ENCODE measurements around the gene THAP4. TPM values are rescaled to one million over a fixed set of nuclear protein-coding genes. Genes with fewer than 3 reads are reported as not detected.

The THAP4 gene
- total RNA-seq, 3 donors from 2014 or later (not counting 1 experiment from before 2014, with no cell fraction given) = 19.8 to 29.2 (median 27.8) TPM

DNA sequence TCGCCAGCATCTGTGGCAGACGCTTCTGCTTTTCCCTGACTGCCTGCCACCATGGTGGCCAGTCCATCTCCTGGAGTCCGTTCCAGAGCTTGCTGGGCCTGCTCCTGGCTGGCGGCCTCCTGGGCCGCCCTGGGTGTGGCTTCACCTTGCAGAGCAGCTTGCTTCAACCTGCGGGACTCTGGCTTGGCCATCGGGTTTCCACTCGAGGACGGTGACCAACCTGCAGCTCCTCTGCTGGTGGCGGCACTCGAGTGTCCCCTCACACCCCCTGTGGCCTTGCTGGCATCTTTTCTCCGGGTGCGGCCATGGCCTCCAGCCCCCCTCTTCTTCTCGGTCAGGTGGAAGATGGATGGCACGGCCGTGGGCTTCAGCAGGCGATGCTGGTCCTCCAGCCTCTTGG, 3.4 kb downstream of the THAP4 start:
- Mint-ChIP-seq H3K4me1 (peaks cover 13 to 15% of the 10 kb centered on the region in 2 donors), H3K9me3 (no peaks in the 10 kb centered on the region), H3K27me3 (ENCODE audit: low read depth in 2 of 2) (no peaks in the 10 kb centered on the region), H3K27ac (no peak overlapping the region), H3K4me3 (no peak overlapping the region), H3K36me3 (no peaks in the 10 kb centered on the region)
- Histone ChIP-seq H3K4me1 (ENCODE audit: control insufficient read depth, insufficient read depth, low read length) (peaks cover 16% of the 10 kb centered on the region), H3K4me3 (ENCODE audit: low read length) (no peak overlapping the region), H3K9me3 (ENCODE audit: control insufficient read depth, insufficient read depth, low read length) (no peaks in the 10 kb centered on the region), H3K36me3 (ENCODE audit: control insufficient read depth, insufficient read depth, low read length) (peaks cover 16% of the 10 kb centered on the region), H3K27me3 (ENCODE audit: control insufficient read depth, insufficient read depth, low read length) (no peaks in the 10 kb centered on the region), H3K27ac (ENCODE audit: low read length) (no peak overlapping the region)
- DNase-seq (no peak), ATAC-seq (no peak)
- no peak for TF ChIP-seq CTCF (IDR thresholded peaks at IDR 0.05)
- 98% methylated on average over 17 of the region's 17 CpGs for WGBS (ENCODE audit: insufficient coverage)
- intact Hi-C loops (cut with micrococcal nuclease) = no loop called here

DNA sequence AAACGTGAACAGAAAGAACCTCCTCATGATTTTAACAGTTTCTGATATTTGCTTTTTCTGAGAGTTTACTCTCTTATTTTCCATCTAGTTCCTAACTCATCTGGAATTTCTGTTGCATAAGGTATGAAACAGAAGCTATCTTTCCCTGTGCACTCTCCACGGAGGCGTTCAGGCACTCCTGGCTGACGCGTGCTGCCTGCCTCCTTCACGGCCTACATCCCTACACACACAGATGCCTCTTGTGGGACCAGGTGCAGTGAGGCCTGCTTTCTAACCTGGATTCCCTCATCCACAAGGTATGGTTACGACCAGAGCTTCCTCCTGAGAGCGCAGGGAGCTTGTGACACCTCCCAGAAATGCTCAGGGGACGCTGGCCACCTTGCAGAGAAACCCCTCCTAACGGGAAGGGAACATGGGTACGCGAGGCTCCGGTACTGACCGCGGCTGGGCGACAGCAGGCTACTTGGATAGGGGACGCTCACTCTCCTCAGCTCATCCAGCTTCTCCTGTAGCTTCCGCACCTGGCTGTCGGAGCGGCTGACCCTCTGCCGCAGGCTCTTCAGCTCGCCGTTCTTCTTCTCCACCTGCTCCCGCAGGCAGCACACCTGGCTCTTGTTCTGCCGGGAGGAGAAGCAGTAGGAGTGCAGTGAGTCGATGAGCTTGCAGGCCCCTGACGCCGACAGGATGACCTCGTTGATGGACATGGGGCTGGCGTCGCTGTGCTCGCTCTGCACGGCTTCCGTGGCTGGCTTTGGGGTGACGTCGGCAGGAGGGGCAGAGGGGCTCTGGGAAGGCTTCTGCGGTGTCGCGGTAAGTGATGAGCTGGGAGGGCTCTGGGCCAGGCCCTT, 4.3 kb downstream of the THAP4 start:
- Histone ChIP-seq H3K4me1 (ENCODE audit: control insufficient read depth, insufficient read depth, low read length) (peaks cover 10% of the 10 kb centered on the region), H3K4me3 (ENCODE audit: low read length) (no peak overlapping the region), H3K9me3 (ENCODE audit: control insufficient read depth, insufficient read depth, low read length) (no peaks in the 10 kb centered on the region), H3K27ac (ENCODE audit: low read length) (no peak overlapping the region), H3K27me3 (ENCODE audit: control insufficient read depth, insufficient read depth, low read length) (no peaks in the 10 kb centered on the region), H3K36me3 (ENCODE audit: control insufficient read depth, insufficient read depth, low read length) (peaks cover 16% of the 10 kb centered on the region)
- no peaks in the 10 kb centered on the region for H3K36me3 Mint-ChIP-seq
- ATAC-seq = no peak
- intact Hi-C loops (cut with micrococcal nuclease) = no loop called here
- no peaks in the 10 kb centered on the region for H3K9me3 Mint-ChIP-seq
- TF ChIP-seq CTCF (IDR thresholded peaks at IDR 0.05) = no peak
- H3K4me3 Mint-ChIP-seq = no peak overlapping the region
- no peak overlapping the region for H3K27ac Mint-ChIP-seq
- no peaks in the 10 kb centered on the region for H3K27me3 Mint-ChIP-seq (ENCODE audit: low read depth in 2 of 2)
- 97% methylated on average over 38 of the region's 39 CpGs for WGBS (ENCODE audit: insufficient coverage)
- no peak for DNase-seq
- peaks cover 6 to 16% of the 10 kb centered on the region in 2 donors for H3K4me1 Mint-ChIP-seq

DNA sequence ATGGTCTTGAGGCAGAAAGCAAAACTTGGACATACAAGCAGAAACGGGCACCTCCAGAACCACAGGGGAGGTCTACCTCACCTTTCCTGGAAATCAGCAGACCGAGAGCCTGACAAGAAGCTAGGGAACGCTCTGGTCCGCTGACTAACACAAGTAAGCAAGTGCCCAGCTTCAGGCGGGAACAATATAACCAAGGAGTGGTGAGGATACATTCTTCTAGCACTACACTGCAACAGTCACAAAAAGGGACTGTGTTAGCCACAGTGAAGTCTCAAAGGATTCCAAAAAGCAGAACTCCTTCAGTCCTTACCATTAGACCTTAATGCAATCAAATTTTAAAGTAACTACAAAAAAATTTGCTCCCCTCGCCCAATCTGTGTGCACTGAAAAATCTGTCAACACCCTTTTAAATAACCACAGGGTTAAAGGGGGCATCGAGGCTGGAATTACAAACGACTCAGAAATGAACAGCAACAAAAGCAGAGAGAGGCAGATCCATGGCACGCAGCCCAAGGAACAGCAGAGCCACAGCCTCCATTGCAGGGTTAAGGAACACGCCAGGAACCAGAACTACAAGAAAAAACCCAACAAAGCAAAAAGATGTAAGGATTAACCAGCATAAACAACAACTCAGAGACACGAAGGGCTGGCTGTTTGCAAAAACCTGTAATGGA, 7.1 kb downstream of the THAP4 start:
- Mint-ChIP-seq H3K27ac (no peak overlapping the region), H3K36me3 (no peaks in the 10 kb centered on the region), H3K4me3 (no peak overlapping the region), H3K4me1 (peaks cover 8 to 10% of the 10 kb centered on the region in 2 donors), H3K9me3 (no peaks in the 10 kb centered on the region), H3K27me3 (ENCODE audit: low read depth in 2 of 2) (no peaks in the 10 kb centered on the region)
- DNase-seq = no peak
- ATAC-seq = no peak
- intact Hi-C loops (cut with micrococcal nuclease) = no loop called here
- no peak overlapping the region for H3K27ac ChIP-seq (ENCODE audit: low read length)
- H3K36me3 ChIP-seq (ENCODE audit: control insufficient read depth, insufficient read depth, low read length) = peaks cover 16% of the 10 kb centered on the region
- no peak for TF ChIP-seq CTCF (IDR thresholded peaks at IDR 0.05)
- no peak overlapping the region for H3K4me3 ChIP-seq (ENCODE audit: low read length)
- no peaks in the 10 kb centered on the region for H3K4me1 ChIP-seq (ENCODE audit: control insufficient read depth, insufficient read depth, low read length)
- H3K27me3 ChIP-seq (ENCODE audit: control insufficient read depth, insufficient read depth, low read length) = no peaks in the 10 kb centered on the region
- WGBS (ENCODE audit: insufficient coverage) = 85% methylated on average over 11 of the region's 11 CpGs
- H3K9me3 ChIP-seq (ENCODE audit: control insufficient read depth, insufficient read depth, low read length) = no peaks in the 10 kb centered on the region
